ENCODE data around the gene KIF20B. TPM values are rescaled to one million over a fixed set of nuclear protein-coding genes. Genes with fewer than 3 reads are reported as not detected.

KIF20B gene
- total and polyA plus RNA-seq, 2 of the 13 experiments (the other 11 are each of a cell fraction or from before 2014, with no cell fraction given), result 3.5 to 38.6 TPM

GRCh38 chr10:89701242-89702120, at the start of gene KIF20B (continued):
- TF ChIP-seq CBX5 (CRISPR knock-in tag; IDR thresholded peaks at IDR 0.05; ENCODE audit: borderline replicate concordance) (peak; percentile 73), ZNF101 (CRISPR knock-in tag; IDR thresholded peaks at IDR 0.05; ENCODE audit: borderline replicate concordance, low read depth) (no peak), ZNF850 (CRISPR knock-in tag; conservative IDR thresholded peaks at IDR 0.05) (0 out of 2 replicates have a peak, but pooled peaks have one; percentile 30), ZNF329 (CRISPR knock-in tag; IDR thresholded peaks at IDR 0.05; ENCODE audit: low read depth) (0 out of 2 replicates have a peak, but pooled peaks have one; percentile 53), MATR3 (CRISPR knock-in tag; IDR thresholded peaks at IDR 0.05) (no peak), REXO4 (CRISPR knock-in tag; IDR thresholded peaks at IDR 0.05; ENCODE audit: borderline replicate concordance) (peak; percentile 70; the same call in 1 of the 2 replicates), MXI1 (IDR thresholded peaks at IDR 0.05; ENCODE audit: borderline replicate concordance, low read depth, low read length) (peak; percentile 96), HOXA5 (CRISPR knock-in tag; IDR thresholded peaks at IDR 0.05) (peak; percentile 64; the same call in 1 of the 2 replicates), HCFC1 (IDR thresholded peaks at IDR 0.05; ENCODE audit: low read depth, low read length) (no peak), SP140L (CRISPR knock-in tag; IDR thresholded peaks at IDR 0.05; ENCODE audit: borderline replicate concordance) (no peak), ZNF709 (CRISPR knock-in tag; IDR thresholded peaks at IDR 0.05) (no peak), ZSCAN20 (CRISPR knock-in tag; IDR thresholded peaks at IDR 0.05; ENCODE audit: borderline replicate concordance) (no peak), DNMT3B (CRISPR knock-in tag; conservative IDR thresholded peaks at IDR 0.05) (0 out of 2 replicates have a peak, but pooled peaks have one; percentile 25), MZF1 (CRISPR knock-in tag; IDR thresholded peaks at IDR 0.05; ENCODE audit: borderline replicate concordance) (no peak), RNF219 (CRISPR knock-in tag; IDR thresholded peaks at IDR 0.05) (no peak), AHR (CRISPR knock-in tag; IDR thresholded peaks at IDR 0.05) (no peak), ZNF432 (CRISPR knock-in tag; IDR thresholded peaks at IDR 0.05; ENCODE audit: borderline replicate concordance) (no peak), MBD4 (IDR thresholded peaks at IDR 0.05; ENCODE audit: borderline replicate concordance, low read length) (no peak)
- TF ChIP-seq, protein P1, sequence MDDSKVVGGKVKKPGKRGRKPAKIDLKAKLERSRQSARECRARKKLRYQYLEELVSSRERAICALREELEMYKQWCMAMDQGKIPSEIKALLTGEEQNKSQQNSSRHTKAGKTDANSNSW (CRISPR knock-in tag; IDR thresholded peaks at IDR 0.05; ENCODE audit: borderline replicate concordance), result peak; percentile 32; the same call in 1 of the 2 replicates
- TF ChIP-seq, protein P2, sequence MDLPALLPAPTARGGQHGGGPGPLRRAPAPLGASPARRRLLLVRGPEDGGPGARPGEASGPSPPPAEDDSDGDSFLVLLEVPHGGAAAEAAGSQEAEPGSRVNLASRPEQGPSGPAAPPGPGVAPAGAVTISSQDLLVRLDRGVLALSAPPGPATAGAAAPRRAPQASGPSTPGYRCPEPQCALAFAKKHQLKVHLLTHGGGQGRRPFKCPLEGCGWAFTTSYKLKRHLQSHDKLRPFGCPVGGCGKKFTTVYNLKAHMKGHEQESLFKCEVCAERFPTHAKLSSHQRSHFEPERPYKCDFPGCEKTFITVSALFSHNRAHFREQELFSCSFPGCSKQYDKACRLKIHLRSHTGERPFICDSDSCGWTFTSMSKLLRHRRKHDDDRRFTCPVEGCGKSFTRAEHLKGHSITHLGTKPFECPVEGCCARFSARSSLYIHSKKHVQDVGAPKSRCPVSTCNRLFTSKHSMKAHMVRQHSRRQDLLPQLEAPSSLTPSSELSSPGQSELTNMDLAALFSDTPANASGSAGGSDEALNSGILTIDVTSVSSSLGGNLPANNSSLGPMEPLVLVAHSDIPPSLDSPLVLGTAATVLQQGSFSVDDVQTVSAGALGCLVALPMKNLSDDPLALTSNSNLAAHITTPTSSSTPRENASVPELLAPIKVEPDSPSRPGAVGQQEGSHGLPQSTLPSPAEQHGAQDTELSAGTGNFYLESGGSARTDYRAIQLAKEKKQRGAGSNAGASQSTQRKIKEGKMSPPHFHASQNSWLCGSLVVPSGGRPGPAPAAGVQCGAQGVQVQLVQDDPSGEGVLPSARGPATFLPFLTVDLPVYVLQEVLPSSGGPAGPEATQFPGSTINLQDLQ (CRISPR knock-in tag; IDR thresholded peaks at IDR 0.05), result no peak
- TF ChIP-seq, protein P3, sequence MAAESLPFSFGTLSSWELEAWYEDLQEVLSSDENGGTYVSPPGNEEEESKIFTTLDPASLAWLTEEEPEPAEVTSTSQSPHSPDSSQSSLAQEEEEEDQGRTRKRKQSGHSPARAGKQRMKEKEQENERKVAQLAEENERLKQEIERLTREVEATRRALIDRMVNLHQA (CRISPR knock-in tag; IDR thresholded peaks at IDR 0.05), result no peak
- TF ChIP-seq, protein P4, sequence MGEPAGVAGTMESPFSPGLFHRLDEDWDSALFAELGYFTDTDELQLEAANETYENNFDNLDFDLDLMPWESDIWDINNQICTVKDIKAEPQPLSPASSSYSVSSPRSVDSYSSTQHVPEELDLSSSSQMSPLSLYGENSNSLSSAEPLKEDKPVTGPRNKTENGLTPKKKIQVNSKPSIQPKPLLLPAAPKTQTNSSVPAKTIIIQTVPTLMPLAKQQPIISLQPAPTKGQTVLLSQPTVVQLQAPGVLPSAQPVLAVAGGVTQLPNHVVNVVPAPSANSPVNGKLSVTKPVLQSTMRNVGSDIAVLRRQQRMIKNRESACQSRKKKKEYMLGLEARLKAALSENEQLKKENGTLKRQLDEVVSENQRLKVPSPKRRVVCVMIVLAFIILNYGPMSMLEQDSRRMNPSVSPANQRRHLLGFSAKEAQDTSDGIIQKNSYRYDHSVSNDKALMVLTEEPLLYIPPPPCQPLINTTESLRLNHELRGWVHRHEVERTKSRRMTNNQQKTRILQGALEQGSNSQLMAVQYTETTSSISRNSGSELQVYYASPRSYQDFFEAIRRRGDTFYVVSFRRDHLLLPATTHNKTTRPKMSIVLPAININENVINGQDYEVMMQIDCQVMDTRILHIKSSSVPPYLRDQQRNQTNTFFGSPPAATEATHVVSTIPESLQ (CRISPR knock-in tag; conservative IDR thresholded peaks at IDR 0.05), result 0 out of 2 replicates have a peak, but pooled peaks have one; percentile 43
